Fibroblast of mammary gland (primary cell): ENCODE data around the gene SLC25A36.
A peak's percentile ranks its signal among the peaks of the same experiment; 100 is the strongest.
"Not testable (repeated sequence)": the region's sequence is repeated elsewhere in the genome, so short reads cannot be mapped to it uniquely, and the experiment has no call there.

ENCODE experiments used
- DNase-seq: peaks from one replicate; pipeline ENCODE4 v3.0.0-alpha.2; 2010; ENCODE audit warnings: low read depth
- H3K4me3 ChIP-seq: 2 replicates; pipeline ENCODE4 v1.5.1; 2011; ENCODE audit warnings: low read depth, mild to moderate bottlenecking, low read length, moderate library complexity; ENCODE audit not compliant: control insufficient read depth
- CTCF ChIP-seq: conservative IDR thresholded peaks from 2 replicates; pipeline ENCODE4 v1.5.1; 2011; ENCODE audit warnings: low read depth, low read length, inconsistent platforms; ENCODE audit not compliant: control insufficient read depth, insufficient read depth

SLC25A36 gene

GRCh38 chr3:140942221-140943104 lies 827 bp downstream of the SLC25A36 start:
- TF ChIP-seq CTCF: no peak
- DNase-seq: peak; percentile 60
- peak overlapping the region; percentile 75 for H3K4me3 ChIP-seq

GRCh38 chr3:140943781-140944552 lies 2.3 kb downstream of the SLC25A36 start:
- peak overlapping the region; percentile 75 for H3K4me3 ChIP-seq
- DNase-seq: no peak
- no peak for TF ChIP-seq CTCF

GRCh38 chr3:140948460-140949249 lies 7.0 kb downstream of the SLC25A36 start:
- no peak for TF ChIP-seq CTCF
- DNase-seq: no peak
- H3K4me3 ChIP-seq: no peak overlapping the region

GRCh38 chr3:140950144-140950543 lies 8.5 kb downstream of the SLC25A36 start:
- no peak for DNase-seq
- TF ChIP-seq CTCF: no peak
- H3K4me3 ChIP-seq: no peak overlapping the region

GRCh38 chr3:140950863-140951262 lies 9.2 kb downstream of the SLC25A36 start:
- no peak overlapping the region for H3K4me3 ChIP-seq
- TF ChIP-seq CTCF: no peak
- no peak for DNase-seq

GRCh38 chr3:140951750-140952149 lies 10.1 kb downstream of the SLC25A36 start:
- DNase-seq, H3K4me3 ChIP-seq: not testable (repeated sequence)
